Measurements from ENCODE around the gene USP4.
A peak's percentile ranks its signal among the peaks of the same experiment; 100 is the strongest.

USP4 gene

GRCh38 chr3:49298511-49298910, 41.3 kb downstream of the USP4 start:
- no peak for DNase-seq (ENCODE audit: low read depth in 3 of 3, low spot score in 1 of 3)

GRCh38 chr3:49296781-49297411, 43.0 kb downstream of the USP4 start:
- DNase-seq (ENCODE audit: low read depth in 3 of 3, low spot score in 1 of 3), result no peak

GRCh38 chr3:49295489-49296058, 44.3 kb downstream of the USP4 start:
- no peak for DNase-seq (ENCODE audit: low read depth in 3 of 3, low spot score in 1 of 3)

GRCh38 chr3:49294343-49294742, 45.5 kb downstream of the USP4 start:
- no peak for DNase-seq (ENCODE audit: low read depth in 3 of 3, low spot score in 1 of 3)

GRCh38 chr3:49283997-49284396, 55.9 kb downstream of the USP4 start:
- no peak for DNase-seq (ENCODE audit: low read depth in 3 of 3, low spot score in 1 of 3)

GRCh38 chr3:49279376-49279775, 60.5 kb downstream of the USP4 start:
- DNase-seq (ENCODE audit: low read depth in 3 of 3, low spot score in 1 of 3), result no peak

- DNase-seq (ENCODE audit: low read depth in 3 of 3, low spot score in 1 of 3), result no peak
Observed at GRCh38 chr3:49278548-49278947, 61.3 kb downstream of the USP4 start.

GRCh38 chr3:49277383-49277775, 62.5 kb downstream of the USP4 start:
- no peak for DNase-seq (ENCODE audit: low read depth in 3 of 3, low spot score in 1 of 3)

- peak; percentile 30 to 59 (median 40) for DNase-seq (ENCODE audit: low read depth in 3 of 3, low spot score in 1 of 3)
Observed at GRCh38 chr3:49276475-49277382, 63.1 kb downstream of the USP4 start, which contains the start of gene C3orf62. TSS of gene C3orf62 (minus strand) at chr3:49277232. CDS start at chr3:49276872, 360 bp downstream.

- no peak for DNase-seq (ENCODE audit: low read depth in 3 of 3, low spot score in 1 of 3)
Observed at GRCh38 chr3:49273825-49274532, 65.9 kb downstream of the USP4 start.

- DNase-seq (ENCODE audit: low read depth in 3 of 3, low spot score in 1 of 3), result no peak
Observed at GRCh38 chr3:49271047-49271446, 68.8 kb downstream of the USP4 start.

- DNase-seq (ENCODE audit: low read depth in 3 of 3, low spot score in 1 of 3), result no peak
Observed at GRCh38 chr3:49270156-49270500, 69.7 kb downstream of the USP4 start.

- no peak for DNase-seq (ENCODE audit: low read depth in 3 of 3, low spot score in 1 of 3)
Observed at GRCh38 chr3:49269443-49270155, 70.3 kb downstream of the USP4 start.

- DNase-seq (ENCODE audit: low read depth in 3 of 3, low spot score in 1 of 3), result no peak
Observed at GRCh38 chr3:49266410-49267095, 73.3 kb downstream of the USP4 start.

- DNase-seq (ENCODE audit: low read depth in 3 of 3, low spot score in 1 of 3), result no peak
Observed at GRCh38 chr3:49265661-49266386, 74.0 kb downstream of the USP4 start.

- DNase-seq (ENCODE audit: low read depth in 3 of 3, low spot score in 1 of 3), result no peak
Observed at GRCh38 chr3:49263159-49263889, 76.5 kb downstream of the USP4 start.

- DNase-seq (ENCODE audit: low read depth in 3 of 3, low spot score in 1 of 3), result no peak
Observed at GRCh38 chr3:49260806-49261324, 79.0 kb downstream of the USP4 start.

- DNase-seq (ENCODE audit: low read depth in 3 of 3, low spot score in 1 of 3), result no peak
Observed at GRCh38 chr3:49257187-49257586, 82.7 kb downstream of the USP4 start.

Measured in stimulated activated CD4-positive, alpha-beta T cell treated with anti-CD3 and anti-CD28 coated beads, TNF-alpha, amount 100 ng/mL, for 1 hour (primary cell).